Pancreas (tissue), 10 donors: Measurements from ENCODE around the gene RPSA. TPM values are rescaled to one million over a fixed set of nuclear protein-coding genes. Genes with fewer than 3 reads are reported as not detected.
A peak's percentile ranks its signal among the peaks of the same experiment; 100 is the strongest.

ENCODE experiments used
- ATAC-seq, 4 donors: fragments of 200-7000 bp; cut with Tn5 transposase; one replicate each; pipeline versions ENCODE4 v1.8.0 to v1.9.1; 2020; ENCODE audit warnings: mild to moderate bottlenecking in 4 of 4, moderate library complexity in 4 of 4
- DNase-seq, 6 donors: peaks; one replicate each; pipeline ENCODE4 v3.0.0-alpha.2; 2020
- FAIRE-seq: peaks from 2 replicates; lab custom pipeline; 2012; peaks lifted over from hg19 to GRCh38; lab: Jason Lieb, UNC
- H3K27ac ChIP-seq, 4 donors: fragments of 200-600 bp; sonication (generic); 1 replicate in 3 of 4; 2 replicates in 1 of 4; pipeline versions ENCODE4 v1.5.0 to v1.8.0; 2020
- H3K27me3 ChIP-seq, 4 donors: fragments of 200-600 bp; one replicate each; pipeline ENCODE4 v1.8.0; 2021
- H3K36me3 ChIP-seq, 3 donors: fragments of 200-600 bp; sonication (generic) in 1 of 3; one replicate each; pipeline versions ENCODE4 v1.5.0 to v1.8.0; 2020 to 2021
- H3K4me1 ChIP-seq, 3 donors: fragments of 200-600 bp; one replicate each; pipeline ENCODE4 v1.8.0; 2021
- H3K4me3 ChIP-seq, 4 donors: fragments of 200-600 bp; sonication (generic) in 2 of 4; one replicate each; pipeline versions ENCODE4 v1.5.0 to v1.8.0; 2020 to 2021
- H3K9me3 ChIP-seq, 4 donors: fragments of 200-600 bp; one replicate each; pipeline ENCODE4 v1.8.0; 2021
- CTCF ChIP-seq, 4 donors: fragments of 200-600 bp; sonication (generic) in 3 of 4; IDR thresholded peaks; one replicate each; pipeline versions ENCODE4 v1.5.0 to v1.8.0; 2021; ENCODE audit warnings: antibody characterized with exemption in 4 of 4
- WGBS, 2 donors: extraction: QIAGEN DNeasy Blood & Tissue Kit; methylation state at CpG; one replicate each; pipeline ENCODE4 v1.1.7; 2013; 5-methylcytosine and 5-hydroxymethylcytosine counted together
- intact Hi-C, 3 donors: fragments of 100-400 bp; cut with DNase I; formaldehyde crosslinking; loops; one replicate each; pipeline versions ENCODE4 v1.11.1 to v1.14.2; 2022
- polyA plus RNA-seq, 2 donors: library from polyadenylated mRNA; stranded (reverse); fragments of 200-250 nt; gene quantifications; one replicate each; pipeline ENCODE4 v1.2.3, GENCODE V29; 2013
- total RNA-seq, 6 donors: library from RNA; stranded (reverse); fragmentation: NEBNext Ultra II Directional in 4 of 6; extraction: Animal tissue kit (Norgen Biotek cat#: 25700) in 4 of 6; gene quantifications; one replicate each; pipeline versions ENCODE4 v1.2.1 to v1.2.4, GENCODE V29; 2021 to 2023
- donor health status: healthy with polysubstance abuse.
- donor health status: DM: no; HTN: no; CAD: no; lungs with moderate emphysema.
- donor health status: DM: no; HTN: no; CAD: no.
- donor health status: control.
- donor health status: control.
- donor health status: Bipolar disorder and iron deficiency.
- donor health status: DM: yes; HTN: yes; CAD: no.
- donor health status: DM: no; HTN: no; CAD: no.
- donor health status: DM: no; HTN: no; CAD: no.
- donor health status: DM: yes; HTN: yes; CAD: no.

Gene RPSA
- total and polyA plus RNA-seq, 8 donors: 540 to 1,016 (median 773) TPM

- FAIRE-seq (no peak), ATAC-seq (peak; percentile 89 to 96 (median 91)), DNase-seq (peak; percentile 98 to 99 (median 99))
- no peaks in the 10 kb centered on the region for H3K27me3 ChIP-seq
- H3K9me3 ChIP-seq: no peaks in the 10 kb centered on the region
- no peaks in the 10 kb centered on the region for H3K36me3 ChIP-seq
- peaks cover 24 to 39% (median 37%) of the 10 kb centered on the region in 3 donors for H3K4me1 ChIP-seq
- intact Hi-C loops: no loop called here
- TF ChIP-seq CTCF (IDR thresholded peaks at IDR 0.05): peak in 1 of 4 donors; percentile 14
- H3K4me3 ChIP-seq: peak overlapping the region; percentile 59 to 86 (median 68)
- peak overlapping the region; percentile 94 to 100 (median 97) for H3K27ac ChIP-seq
- WGBS, 2 donors: 1% methylated on average over 46 to 66 of the region's 66 CpGs
Observed at GRCh38 chr3:39383881-39384664, 22.4 kb upstream of the RPSA start.

- H3K27me3 ChIP-seq: no peaks in the 10 kb centered on the region
- H3K36me3 ChIP-seq: no peaks in the 10 kb centered on the region
- 27 to 37% methylated on average over 14 of the region's 14 CpGs for WGBS, 2 donors
- H3K4me3 ChIP-seq: peak overlapping the region; percentile 59 to 86 (median 68)
- ATAC-seq (no peak), DNase-seq (no peak), FAIRE-seq (no peak)
- H3K4me1 ChIP-seq: peaks cover 23 to 33% (median 32%) of the 10 kb centered on the region in 3 donors
- intact Hi-C loops: no loop called here
- no peaks in the 10 kb centered on the region for H3K9me3 ChIP-seq
- TF ChIP-seq CTCF (IDR thresholded peaks at IDR 0.05): no peak
- peak overlapping the region; percentile 94 to 100 (median 97) for H3K27ac ChIP-seq
Observed at GRCh38 chr3:39384665-39385000, 21.9 kb upstream of the RPSA start.

GRCh38 chr3:39385456-39386090 is 20.9 kb upstream of the RPSA start:
- no peak for TF ChIP-seq CTCF (IDR thresholded peaks at IDR 0.05)
- intact Hi-C loops: no loop called here
- WGBS, 2 donors: 49 to 57% methylated on average over 9 of the region's 9 CpGs
- Histone ChIP-seq H3K27me3 (no peaks in the 10 kb centered on the region), H3K36me3 (no peaks in the 10 kb centered on the region), H3K27ac (no peak overlapping the region), H3K4me3 (peak overlapping the region in 1 of 4 donors; percentile 86), H3K9me3 (no peaks in the 10 kb centered on the region), H3K4me1 (peaks cover 19 to 28% (median 24%) of the 10 kb centered on the region in 3 donors)
- DNase-seq (no peak), FAIRE-seq (no peak), ATAC-seq (no peak)

- no peaks in the 10 kb centered on the region for H3K9me3 ChIP-seq
- WGBS, 2 donors: 70 to 72% methylated on average over 5 of the region's 5 CpGs
- no peak for TF ChIP-seq CTCF (IDR thresholded peaks at IDR 0.05)
- H3K4me3 ChIP-seq: no peak overlapping the region
- H3K4me1 ChIP-seq: peaks cover 17 to 22% (median 19%) of the 10 kb centered on the region in 3 donors
- FAIRE-seq (no peak), DNase-seq (no peak), ATAC-seq (no peak)
- intact Hi-C loops: no loop called here
- H3K27ac ChIP-seq: no peak overlapping the region
- H3K27me3 ChIP-seq: no peaks in the 10 kb centered on the region
- H3K36me3 ChIP-seq: peaks cover 0 to 2% (median 0%) of the 10 kb centered on the region in 3 donors
Observed at GRCh38 chr3:39386318-39386717, 20.2 kb upstream of the RPSA start.
